SU-DHL-6 (cell line): ENCODE results near the gene AGPAT3.

Source experiments
- EZH2phosphoT487 ChIP-seq: fragments of 200-600 bp; sonication (generic), shearing (Covaris generic); conservative IDR thresholded peaks from 2 replicates; pipeline ENCODE4 v1.6.1; 2018; ENCODE audit warnings: mild to moderate bottlenecking, antibody characterized with exemption, low read length, moderate library complexity, mixed read lengths
- TF ChIP-seq, protein P1 (sequence below): fragments of 200-600 bp; sonication (generic); IDR thresholded peaks from one replicate; pipeline ENCODE4 v1.5.1; 2017; ENCODE audit warnings: antibody characterized with exemption, mild to moderate bottlenecking, low read length, moderate library complexity; ENCODE audit not compliant: insufficient read depth, poor library complexity, severe bottlenecking

GRCh38 chr21:43866659-43867331 is 1.8 kb downstream of the AGPAT3 start:
- TF ChIP-seq, protein P1, sequence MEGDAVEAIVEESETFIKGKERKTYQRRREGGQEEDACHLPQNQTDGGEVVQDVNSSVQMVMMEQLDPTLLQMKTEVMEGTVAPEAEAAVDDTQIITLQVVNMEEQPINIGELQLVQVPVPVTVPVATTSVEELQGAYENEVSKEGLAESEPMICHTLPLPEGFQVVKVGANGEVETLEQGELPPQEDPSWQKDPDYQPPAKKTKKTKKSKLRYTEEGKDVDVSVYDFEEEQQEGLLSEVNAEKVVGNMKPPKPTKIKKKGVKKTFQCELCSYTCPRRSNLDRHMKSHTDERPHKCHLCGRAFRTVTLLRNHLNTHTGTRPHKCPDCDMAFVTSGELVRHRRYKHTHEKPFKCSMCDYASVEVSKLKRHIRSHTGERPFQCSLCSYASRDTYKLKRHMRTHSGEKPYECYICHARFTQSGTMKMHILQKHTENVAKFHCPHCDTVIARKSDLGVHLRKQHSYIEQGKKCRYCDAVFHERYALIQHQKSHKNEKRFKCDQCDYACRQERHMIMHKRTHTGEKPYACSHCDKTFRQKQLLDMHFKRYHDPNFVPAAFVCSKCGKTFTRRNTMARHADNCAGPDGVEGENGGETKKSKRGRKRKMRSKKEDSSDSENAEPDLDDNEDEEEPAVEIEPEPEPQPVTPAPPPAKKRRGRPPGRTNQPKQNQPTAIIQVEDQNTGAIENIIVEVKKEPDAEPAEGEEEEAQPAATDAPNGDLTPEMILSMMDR: no peak
- TF ChIP-seq EZH2phosphoT487: no peak
